AG04449 (cell line): Measurements from ENCODE around the gene PWWP3B.

ENCODE experiments used
- CTCF ChIA-PET: fragments of 350-600 bp; formaldehyde crosslinking; extraction: SDS; loops from one replicate; lab custom pipeline; 2021; ENCODE audit warnings: antibody characterized with exemption; lab: Yijun Ruan, JAX
- POLR2A ChIA-PET: fragments of 400-600, 350-600 bp; formaldehyde crosslinking; extraction: SDS; loops from one replicate; lab custom pipeline; 2020; ENCODE audit warnings: antibody characterized with exemption, inconsistent platforms; lab: Yijun Ruan, JAX
- DNase-seq: peaks from one replicate; pipeline ENCODE4 v3.0.0-alpha.2; 2010; ENCODE audit warnings: low read depth, low spot score
- H3K4me3 ChIP-seq: 2 replicates; pipeline ENCODE4 v1.5.1; 2011; ENCODE audit warnings: low read depth, mild to moderate bottlenecking, control low read depth, low read length
- CTCF ChIP-seq: IDR thresholded peaks from one replicate; pipeline ENCODE4 v1.5.1; 2011; ENCODE audit warnings: mild to moderate bottlenecking, moderate library complexity, low read length, control low read depth, inconsistent platforms; ENCODE audit not compliant: insufficient read depth; ENCODE audit errors: missing control alignments

The PWWP3B gene

GRCh38 chrX:106168107-106168506 is at the start of gene PWWP3B:
Gene PWWP3B, plus strand, starts transcription at chrX:106168305. Its CDS starts 37,128 bp downstream, at chrX:106205433.
- no peak for TF ChIP-seq CTCF
- H3K4me3 ChIP-seq, result no peak within 1 kb of the TSS
- DNase-seq, result no peak
- ChIA-PET CTCF (no interaction called here), POLR2A (no interaction called here)

GRCh38 chrX:106139048-106139447 is 29.1 kb upstream of the PWWP3B start:
- POLR2A ChIA-PET, result no interaction called here

GRCh38 chrX:106144755-106145639 is 23.1 kb upstream of the PWWP3B start:
- H3K4me3 ChIP-seq, result no peak overlapping the region
- CTCF ChIA-PET, result no interaction called here
- DNase-seq, result no peak
- TF ChIP-seq CTCF, result no peak
- POLR2A ChIA-PET, result no interaction called here

More at GRCh38 chrX:106139048-106139447, 29.1 kb upstream of the PWWP3B start:
- H3K4me3 ChIP-seq, result no peak overlapping the region
- CTCF ChIA-PET, result no interaction called here
- no peak for TF ChIP-seq CTCF
- no peak for DNase-seq

- no peak for DNase-seq
- H3K4me3 ChIP-seq, result no peak overlapping the region
- TF ChIP-seq CTCF, result no peak
- POLR2A ChIA-PET, result no interaction called here
- CTCF ChIA-PET, result no interaction called here
Observed at GRCh38 chrX:106150701-106151100, 17.4 kb upstream of the PWWP3B start.

GRCh38 chrX:106159861-106160282 is 8.2 kb upstream of the PWWP3B start:
- DNase-seq, result no peak
- no peak for TF ChIP-seq CTCF
- ChIA-PET CTCF (no interaction called here), POLR2A (no interaction called here)
- H3K4me3 ChIP-seq, result no peak overlapping the region

- H3K4me3 ChIP-seq, result no peak overlapping the region
- no peak for DNase-seq
- POLR2A ChIA-PET, result no interaction called here
- CTCF ChIA-PET, result no interaction called here
- TF ChIP-seq CTCF, result no peak
Observed at GRCh38 chrX:106170318-106170717, 2.2 kb downstream of the PWWP3B start.
